Measurements from ENCODE around the gene SLC6A3.

SLC6A3 gene

GRCh38 chr5:1404062-1404461, 41.2 kb downstream of the SLC6A3 start:
- no peak for DNase-seq

GRCh38 chr5:1402611-1403255, 42.5 kb downstream of the SLC6A3 start:
- DNase-seq = no peak

- peak; percentile 57 for DNase-seq
Observed at GRCh38 chr5:1401536-1402138, 43.6 kb downstream of the SLC6A3 start.

- no peak for DNase-seq
Observed at GRCh38 chr5:1400936-1401335, 44.3 kb downstream of the SLC6A3 start.

GRCh38 chr5:1400211-1400855, 44.9 kb downstream of the SLC6A3 start:
- no peak for DNase-seq

- no peak for DNase-seq
Observed at GRCh38 chr5:1399737-1400136, 45.5 kb downstream of the SLC6A3 start.

- DNase-seq = no peak
Observed at GRCh38 chr5:1396293-1396816, 48.9 kb downstream of the SLC6A3 start.

- no peak for DNase-seq
Observed at GRCh38 chr5:1394881-1395860, 50.1 kb downstream of the SLC6A3 start.

- no peak for DNase-seq
Observed at GRCh38 chr5:1393571-1394501, 51.4 kb downstream of the SLC6A3 start.

- DNase-seq = no peak
Observed at GRCh38 chr5:1392801-1393565, 52.3 kb downstream of the SLC6A3 start.

GRCh38 chr5:1392261-1392660, 53.0 kb downstream of the SLC6A3 start:
- DNase-seq = no peak

- no peak for DNase-seq
Observed at GRCh38 chr5:1391691-1392090, 53.5 kb downstream of the SLC6A3 start.

GRCh38 chr5:1390861-1391600, 54.2 kb downstream of the SLC6A3 start:
- DNase-seq = no peak

- no peak for DNase-seq
Observed at GRCh38 chr5:1390333-1390732, 54.9 kb downstream of the SLC6A3 start.

GRCh38 chr5:1388383-1388967, 56.8 kb downstream of the SLC6A3 start:
- DNase-seq = no peak

- no peak for DNase-seq
Observed at GRCh38 chr5:1387876-1388275, 57.4 kb downstream of the SLC6A3 start.

- DNase-seq = peak; percentile 23
Observed at GRCh38 chr5:1387059-1387755, 58.0 kb downstream of the SLC6A3 start.

- no peak for DNase-seq
Observed at GRCh38 chr5:1386274-1386717, 58.9 kb downstream of the SLC6A3 start.
